OCI-LY7 (cell line): Measurements from ENCODE around the gene TUBAL3.

Experiments used
- CTCF ChIP-seq: fragments of 200-600 bp; sonication (generic); conservative IDR thresholded peaks from 2 replicates; pipeline ENCODE4 v1.5.1; 2014; ENCODE audit warnings: mild to moderate bottlenecking, antibody characterized with exemption, low read length, moderate library complexity, mixed read lengths
- EZH2phosphoT487 ChIP-seq: fragments of 200-600 bp; sonication (generic); IDR thresholded peaks from 2 replicates; pipeline ENCODE4 v1.6.1; 2018; ENCODE audit warnings: low read depth, borderline replicate concordance, mild to moderate bottlenecking, mixed run types, antibody characterized with exemption, low read length, moderate library complexity, mixed read lengths

DNA sequence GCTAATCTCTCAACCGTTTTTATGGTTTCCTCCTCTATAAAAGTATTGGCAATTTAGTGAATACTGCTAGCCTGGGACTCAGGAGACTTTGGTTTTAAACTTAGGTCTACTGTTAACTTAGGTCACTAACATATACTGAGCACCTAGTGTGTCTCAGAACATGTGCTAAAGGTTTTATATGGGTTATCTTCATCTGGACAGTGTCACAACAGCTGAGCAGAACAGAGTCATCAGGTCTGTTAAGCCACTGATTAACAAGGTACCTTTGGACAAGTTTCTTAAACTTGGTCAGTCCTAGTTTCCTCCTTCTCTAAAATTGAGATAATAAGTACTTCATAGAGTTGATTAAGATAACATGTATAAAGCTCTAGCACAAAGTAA, 38.4 kb upstream of the TUBAL3 start:
- no peak for TF ChIP-seq CTCF
- TF ChIP-seq EZH2phosphoT487: no peak
